Forelimb muscle (tissue), 1 donor: ENCODE data around the gene PPP3R1. TPM values are rescaled to one million over a fixed set of nuclear protein-coding genes. Genes with fewer than 3 reads are reported as not detected.

Source experiments
- DNase-seq: peaks from one replicate; pipeline ENCODE4 v3.0.0-alpha.2; 2013; ENCODE audit warnings: low read depth
- polyA plus RNA-seq: library from polyadenylated mRNA; unstranded; fragments of 120-200 nt; gene quantifications from one replicate; pipeline ENCODE4 v1.2.1, GENCODE V29; 2013; ENCODE audit not compliant: insufficient read length

Gene PPP3R1
- polyA plus RNA-seq, 1 donor: 45.7 TPM

DNA sequence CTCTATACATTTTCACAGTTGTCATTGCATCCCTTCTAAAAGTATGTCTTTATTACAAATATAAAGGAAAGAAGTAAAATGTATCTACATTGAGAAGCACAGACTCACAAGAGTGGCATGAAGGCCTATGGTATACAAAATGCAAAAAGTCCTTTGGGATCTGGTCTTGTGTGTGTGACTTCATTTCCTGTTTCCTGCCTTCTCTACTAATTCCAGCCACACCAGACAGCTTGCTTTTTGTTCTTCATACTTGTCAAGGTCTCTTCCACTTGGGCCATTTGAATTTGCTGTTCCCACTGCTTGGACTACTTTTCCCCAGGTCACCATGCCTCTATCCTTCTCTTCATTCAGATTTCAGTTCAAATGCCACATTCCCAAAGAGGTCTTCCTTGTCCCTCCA is 101.3 kb downstream of the PPP3R1 start:
- DNase-seq: no peak

DNA sequence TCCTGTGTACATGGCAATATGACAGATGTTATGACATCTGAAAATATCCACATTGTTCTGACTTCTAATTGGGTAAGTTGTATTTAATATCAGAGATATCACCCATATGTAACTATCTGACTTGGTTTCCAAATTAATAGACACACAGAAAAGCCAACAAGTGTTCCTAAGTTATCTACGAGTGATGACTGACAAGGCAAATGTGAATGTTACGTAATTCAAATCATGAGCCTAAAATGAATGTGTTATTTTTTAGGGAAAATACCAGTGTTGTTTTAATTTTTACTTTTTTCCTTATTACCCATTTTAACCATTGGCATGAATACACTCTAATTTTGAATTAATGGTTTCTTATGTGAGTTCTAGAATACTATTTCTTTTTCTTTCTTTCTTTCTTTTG is 110.5 kb downstream of the PPP3R1 start:
- DNase-seq: no peak

DNA sequence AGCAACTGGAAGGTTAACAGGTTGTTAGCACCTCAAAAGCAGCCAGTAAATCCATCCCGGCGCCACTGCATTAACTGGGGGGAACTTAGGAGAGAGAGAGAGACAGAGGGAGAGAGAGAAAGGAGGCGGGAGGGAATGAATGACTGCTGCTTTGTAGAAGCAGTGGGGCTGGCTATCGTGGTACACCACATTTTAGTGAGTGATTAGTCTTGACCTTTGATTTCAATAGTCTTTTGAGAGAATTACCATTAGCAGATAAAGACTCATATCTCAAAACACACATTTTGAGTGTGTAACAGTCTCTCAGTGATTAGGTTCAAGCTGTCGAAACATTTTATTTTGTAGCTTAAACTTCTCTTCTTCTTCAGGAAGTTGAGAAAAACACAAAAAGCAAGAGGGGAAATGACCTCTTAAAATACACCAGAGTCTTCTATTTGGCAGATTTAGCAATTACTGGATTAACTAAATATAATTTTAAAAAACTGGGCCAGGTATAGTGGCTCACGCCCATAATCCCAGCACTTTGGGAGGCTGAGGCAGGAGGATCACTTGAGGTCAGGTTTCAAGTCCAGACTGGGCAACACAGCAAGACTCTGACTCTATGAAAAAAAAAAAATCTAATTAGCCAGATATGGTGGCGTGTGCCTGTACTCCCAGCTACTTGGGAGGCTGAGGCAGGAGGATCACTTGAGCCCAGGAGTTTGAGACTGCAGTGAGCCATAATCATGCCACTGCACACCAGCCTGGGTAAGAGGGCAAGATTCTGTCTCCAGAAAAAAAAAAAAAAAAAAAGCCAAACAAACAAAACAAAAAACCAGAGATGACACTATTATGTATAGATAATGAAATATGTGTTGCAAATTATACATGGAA is 116.6 kb downstream of the PPP3R1 start:
- DNase-seq: no peak

DNA sequence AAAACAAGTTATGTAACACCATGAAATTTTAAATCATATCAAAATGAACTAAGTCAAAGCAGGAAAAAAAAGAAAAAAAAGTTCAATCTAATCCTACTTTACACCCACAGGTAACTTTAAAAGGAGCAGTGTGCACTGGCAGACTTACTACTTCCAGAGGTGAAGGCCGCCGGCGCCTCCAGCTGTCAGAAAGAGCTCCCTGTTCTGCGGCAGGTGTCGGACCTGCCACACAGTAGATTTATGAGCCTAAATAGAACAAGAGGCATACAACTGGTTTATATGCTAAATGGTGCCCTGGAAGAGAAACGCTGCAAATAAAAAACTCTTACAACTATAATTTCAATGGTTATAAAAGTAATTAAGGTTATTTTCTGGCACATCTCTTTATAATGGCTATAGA is 117.8 kb downstream of the PPP3R1 start:
- DNase-seq: no peak

DNA sequence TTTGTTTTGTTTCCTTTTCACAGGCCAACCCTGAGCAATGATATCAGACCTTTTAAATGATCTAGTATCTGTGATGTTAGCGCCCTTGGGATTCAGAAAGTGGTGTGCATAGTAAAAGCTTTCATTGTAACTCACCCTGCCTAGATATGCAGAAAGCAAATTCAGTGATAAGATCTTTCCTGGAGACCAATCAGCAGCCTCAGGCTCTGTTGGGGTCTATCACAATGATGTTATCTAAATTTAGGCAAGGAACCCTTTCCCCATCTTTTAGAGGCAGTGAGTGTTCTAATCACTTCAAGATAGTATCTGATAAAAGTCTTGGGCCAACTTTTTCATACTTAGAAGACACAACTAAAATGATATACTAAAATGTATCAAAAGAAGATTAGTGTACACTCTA is 118.2 kb downstream of the PPP3R1 start:
- DNase-seq: no peak

Other genes starting within 250 kb of the PPP3R1 start
- 31.3 TPM for gene C1D, start 189.5 kb downstream of the PPP3R1 start, polyA plus RNA-seq
- 16.5 TPM for gene PNO1, start 94.6 kb downstream of the PPP3R1 start, polyA plus RNA-seq
- 20.1 TPM for gene CNRIP1, start 67.4 kb upstream of the PPP3R1 start, polyA plus RNA-seq
- 4.1 TPM for gene PLEK, start 112.8 kb upstream of the PPP3R1 start, polyA plus RNA-seq
- gene FBXO48, start 214.8 kb upstream of the PPP3R1 start, polyA plus RNA-seq: 1.6 TPM
- gene APLF, start 215.1 kb upstream of the PPP3R1 start, polyA plus RNA-seq: 1.3 TPM